ENCODE data around the gene BCAT1.

The BCAT1 gene

GRCh38 chr12:24808651-24809050 is 140.2 kb downstream of the BCAT1 start:
- TF ChIP-seq CTCF (IDR thresholded peaks at IDR 0.05; ENCODE audit: low read depth, low read length, missing control alignments), result no peak
- H3K4me3 ChIP-seq (ENCODE audit: low read depth, low read length), result no peak overlapping the region
- DNase-seq (ENCODE audit: low read depth), result no peak

GRCh38 chr12:24806386-24806785 is 142.5 kb downstream of the BCAT1 start:
- no peak for TF ChIP-seq CTCF (IDR thresholded peaks at IDR 0.05; ENCODE audit: low read depth, low read length, missing control alignments)
- no peak for DNase-seq (ENCODE audit: low read depth)
- no peak overlapping the region for H3K4me3 ChIP-seq (ENCODE audit: low read depth, low read length)

- DNase-seq (ENCODE audit: low read depth), result no peak
- no peak for TF ChIP-seq CTCF (IDR thresholded peaks at IDR 0.05; ENCODE audit: low read depth, low read length, missing control alignments)
- H3K4me3 ChIP-seq (ENCODE audit: low read depth, low read length), result no peak overlapping the region
Measured at GRCh38 chr12:24803430-24804245, 145.3 kb downstream of the BCAT1 start.

GRCh38 chr12:24798335-24798734 is 150.6 kb downstream of the BCAT1 start:
- TF ChIP-seq CTCF (IDR thresholded peaks at IDR 0.05; ENCODE audit: low read depth, low read length, missing control alignments), result no peak
- H3K4me3 ChIP-seq (ENCODE audit: low read depth, low read length), result no peak overlapping the region
- peak; percentile 64 for DNase-seq (ENCODE audit: low read depth)

GRCh38 chr12:24797901-24798300 is 151.0 kb downstream of the BCAT1 start:
- no peak for TF ChIP-seq CTCF (IDR thresholded peaks at IDR 0.05; ENCODE audit: low read depth, low read length, missing control alignments)
- no peak for DNase-seq (ENCODE audit: low read depth)
- H3K4me3 ChIP-seq (ENCODE audit: low read depth, low read length), result no peak overlapping the region

GRCh38 chr12:24796876-24797275 is 152.0 kb downstream of the BCAT1 start:
- no peak for TF ChIP-seq CTCF (IDR thresholded peaks at IDR 0.05; ENCODE audit: low read depth, low read length, missing control alignments)
- no peak for DNase-seq (ENCODE audit: low read depth)
- H3K4me3 ChIP-seq (ENCODE audit: low read depth, low read length), result no peak overlapping the region

All from GM12864 (cell line).